HepG2 (cell line): ENCODE data around the gene PIGK. TPM values are rescaled to one million over a fixed set of nuclear protein-coding genes. Genes with fewer than 3 reads are reported as not detected.

ENCODE experiments used
- ATAC-seq: fragments of 200-7000 bp; cut with Tn5 transposase; 3 replicates; pipeline ENCODE4 v1.9.1; 2020; ENCODE audit warnings: mild to moderate bottlenecking, moderate library complexity
- BruUV-seq: library from RNA; stranded (reverse); fragments of 400-500 nt; replicated peaks from 2 replicates; lab custom pipeline; 2021; lab: Mats Ljungman, UMichigan
- CTCF ChIA-PET: fragments of 300-600 bp; formaldehyde crosslinking; extraction: SDS; loops from one replicate; lab custom pipeline; 2021; ENCODE audit warnings: low total read pairs, inconsistent platforms, low intra/inter-chr PET ratio; lab: Yijun Ruan, JAX
- POLR2A ChIA-PET: fragments of 350-600 bp; sonication (Branson Sonifier 250); formaldehyde crosslinking; loops from one replicate; lab custom pipeline; 2020; ENCODE audit warnings: antibody characterized with exemption, inconsistent platforms; lab: Yijun Ruan, JAX
- DNase-seq: peaks from one replicate; pipeline ENCODE4 v3.0.0-alpha.2; 2015; ENCODE audit warnings: low spot score
- FAIRE-seq: peaks from 3 replicates; lab custom pipeline; 2011; peaks lifted over from hg19 to GRCh38; lab: Jason Lieb, UNC
- H2AFZ ChIP-seq: one replicate; pipeline ENCODE4 v1.6.1; 2011; ENCODE audit warnings: low read length, inconsistent platforms
- H3K27ac ChIP-seq: fragments of 300-600 bp; 3 replicates; pipeline ENCODE4 v1.8.0; 2011; ENCODE audit warnings: mixed run types, mild to moderate bottlenecking, mixed read lengths, low read length, inconsistent platforms; ENCODE audit not compliant: insufficient read depth; ENCODE audit errors: extremely low read length
- H3K27me3 ChIP-seq, 2 experiments: fragments of 200-600 bp in 1 of 2; 2 replicates in 1 of 2; 3 replicates in 1 of 2; pipeline versions ENCODE4 v1.6.0 to v1.8.0; 2011; ENCODE audit warnings: low read length in 2 of 2, mild to moderate bottlenecking in 2 of 2, moderate library complexity in 2 of 2, inconsistent platforms in 1 of 2; ENCODE audit not compliant: insufficient read depth in 2 of 2, control insufficient read depth in 1 of 2
- H3K36me3 ChIP-seq, 2 experiments: fragments of 200-600 bp in 1 of 2; replicated peaks in 1 of 2; 2 replicates in 1 of 2; 3 replicates in 1 of 2; pipeline versions ENCODE4 v1.5.1 to v1.8.0; 2011; ENCODE audit warnings: low read length in 2 of 2, inconsistent platforms in 1 of 2; ENCODE audit not compliant: insufficient read depth in 2 of 2, control insufficient read depth in 1 of 2
- H3K4me1 ChIP-seq: 2 replicates; pipeline ENCODE4 v1.5.1; 2012; ENCODE audit warnings: low read length, inconsistent platforms; ENCODE audit not compliant: insufficient read depth
- H3K4me2 ChIP-seq: 2 replicates; pipeline ENCODE4 v1.6.0; 2011; ENCODE audit warnings: low read depth, low read length, inconsistent platforms
- H3K4me3 ChIP-seq, 3 experiments: fragments of 200-600 bp in 1 of 3; sonication (generic), shearing (Covaris generic) in 1 of 3; replicated peaks in 1 of 3; 2 replicates each; pipeline ENCODE4 v1.5.1; 2011 to 2016; ENCODE audit warnings: low read length in 3 of 3, inconsistent platforms in 2 of 3, low read depth in 2 of 3, mild to moderate bottlenecking in 2 of 3, control low read depth in 1 of 3, mixed read lengths in 1 of 3; ENCODE audit not compliant: insufficient read depth in 1 of 3
- H3K79me2 ChIP-seq: one replicate; pipeline ENCODE4 v1.6.1; 2011; ENCODE audit warnings: low read length, inconsistent platforms; ENCODE audit not compliant: insufficient read depth
- H3K9ac ChIP-seq: 2 replicates; pipeline ENCODE4 v1.6.0; 2011; ENCODE audit warnings: mild to moderate bottlenecking, low read depth, low read length, inconsistent platforms; ENCODE audit not compliant: insufficient read depth
- H3K9me3 ChIP-seq: 2 replicates; pipeline ENCODE4 v1.5.1; 2012; ENCODE audit warnings: mild to moderate bottlenecking, low read length
- H4K20me1 ChIP-seq: 2 replicates; pipeline ENCODE4 v1.6.0; 2011; ENCODE audit warnings: inconsistent platforms, mild to moderate bottlenecking, low read length, moderate library complexity; ENCODE audit not compliant: insufficient read depth
- DNMT1 ChIP-seq: sonication (generic); formaldehyde crosslinking; IDR thresholded peaks from 2 replicates; pipeline ENCODE4 v1.5.1; 2020; ENCODE audit warnings: mild to moderate bottlenecking, missing genetic modification reagents
- ESRRA ChIP-seq: sonication (generic); formaldehyde crosslinking; IDR thresholded peaks from 2 replicates; pipeline ENCODE4 v1.5.1; 2020; ENCODE audit warnings: mild to moderate bottlenecking, low read depth, missing genetic modification reagents
- FIP1L1 ChIP-seq: fragments of 200-400 bp; formaldehyde crosslinking; IDR thresholded peaks from 2 replicates; pipeline ENCODE4 v1.6.1; 2018; ENCODE audit warnings: low read depth, mild to moderate bottlenecking, low read length, moderate library complexity, borderline replicate concordance; ENCODE audit not compliant: insufficient read depth
- GATAD1 ChIP-seq: IDR thresholded peaks from 2 replicates; pipeline ENCODE4 v1.6.1; 2016; ENCODE audit warnings: missing genetic modification reagents, missing compliant biosample characterization
- HNRNPK ChIP-seq: fragments of 200-400 bp; formaldehyde crosslinking; IDR thresholded peaks from 2 replicates; pipeline ENCODE4 v1.6.1; 2018; ENCODE audit warnings: low read length, low read depth, moderate library complexity, mild to moderate bottlenecking; ENCODE audit not compliant: poor library complexity, severe bottlenecking
- KDM1A ChIP-seq: IDR thresholded peaks from 2 replicates; pipeline ENCODE4 v1.6.1; 2016; ENCODE audit warnings: missing compliant biosample characterization
- MIER2 ChIP-seq: IDR thresholded peaks from 2 replicates; pipeline ENCODE4 v1.6.1; 2016; ENCODE audit warnings: missing biosample characterization, missing genetic modification reagents
- REXO4 ChIP-seq: sonication (generic); formaldehyde crosslinking; IDR thresholded peaks from 2 replicates; pipeline ENCODE4 v1.8.0; 2022; ENCODE audit warnings: missing genetic modification reagents, mild to moderate bottlenecking, borderline replicate concordance
- SRF ChIP-seq: IDR thresholded peaks from 2 replicates; pipeline ENCODE4 v1.6.1; 2011; ENCODE audit warnings: mild to moderate bottlenecking, low read depth, low read length, moderate library complexity
- TARDBP ChIP-seq: sonication (generic); formaldehyde crosslinking; IDR thresholded peaks from 2 replicates; pipeline ENCODE4 v1.8.0; 2022; ENCODE audit warnings: mild to moderate bottlenecking, missing genetic modification reagents
- WIZ ChIP-seq: sonication (generic); formaldehyde crosslinking; IDR thresholded peaks from 2 replicates; pipeline ENCODE4 v1.5.1; 2020; ENCODE audit warnings: mild to moderate bottlenecking, missing genetic modification reagents
- ZBTB25 ChIP-seq: IDR thresholded peaks from 2 replicates; pipeline ENCODE4 v1.6.1; 2018; ENCODE audit warnings: missing genetic modification reagents
- ZNF18 ChIP-seq: sonication (generic); formaldehyde crosslinking; IDR thresholded peaks from 2 replicates; pipeline ENCODE4 v1.8.0; 2022; ENCODE audit warnings: mild to moderate bottlenecking, missing genetic modification reagents; ENCODE audit not compliant: insufficient replicate concordance
- ZNF550 ChIP-seq: sonication (generic); formaldehyde crosslinking; IDR thresholded peaks from 2 replicates; pipeline ENCODE4 v1.4.0; 2020; ENCODE audit warnings: mild to moderate bottlenecking, missing genetic modification reagents, borderline replicate concordance
- WGBS: methylation state at CpG from one replicate; pipeline ENCODE4 v1.1.6; 2017; ENCODE audit warnings: low lambda C conversion rate; 5-methylcytosine and 5-hydroxymethylcytosine counted together
- in situ Hi-C: cut with HindIII; loops from 2 replicates; pipeline ENCODE4 v1.10.0; 2017; ENCODE audit warnings: low pct_unique_long_range_greater_than_20kb; ENCODE audit not compliant: extremely low pct_ligation_motif_present
- intact Hi-C: fragments of 100-400 bp; cut with micrococcal nuclease; formaldehyde crosslinking; loops from one replicate; pipeline ENCODE4 v1.10.0; 2022; ENCODE audit not compliant: unreplicated experiment
- polyA plus RNA-seq, 8 experiments: library from polyadenylated mRNA; depleted of rRNA in 3 of 8; stranded (reverse) in 7 of 8; unstranded in 1 of 8; fragments of >200 nt; fragmentation: Illumina TruSeq in 4 of 8; extraction: Trizol in 4 of 8; gene quantifications; 2 replicates each; pipeline versions ENCODE4 v1.2.1 to v1.2.3, GENCODE V29; 2011 to 2016; ENCODE audit warnings: low read depth in 4 of 8, missing spikeins in 1 of 8, mixed read lengths in 1 of 8; ENCODE audit not compliant: insufficient read depth in 1 of 8
- total RNA-seq, 5 experiments: library from RNA; depleted of rRNA; stranded (reverse); fragments of >200 nt; fragmentation: Illumina TruSeq; extraction: Trizol; gene quantifications; 2 replicates each; pipeline ENCODE4 v1.2.3, GENCODE V29; 2016; ENCODE audit warnings: low read depth in 1 of 5

Gene PIGK
- total and polyA plus RNA-seq, 2 of the 13 experiments (the other 11 are each of a cell fraction or from before 2014, with no cell fraction given), result 14.7 to 38.5 TPM

DNA sequence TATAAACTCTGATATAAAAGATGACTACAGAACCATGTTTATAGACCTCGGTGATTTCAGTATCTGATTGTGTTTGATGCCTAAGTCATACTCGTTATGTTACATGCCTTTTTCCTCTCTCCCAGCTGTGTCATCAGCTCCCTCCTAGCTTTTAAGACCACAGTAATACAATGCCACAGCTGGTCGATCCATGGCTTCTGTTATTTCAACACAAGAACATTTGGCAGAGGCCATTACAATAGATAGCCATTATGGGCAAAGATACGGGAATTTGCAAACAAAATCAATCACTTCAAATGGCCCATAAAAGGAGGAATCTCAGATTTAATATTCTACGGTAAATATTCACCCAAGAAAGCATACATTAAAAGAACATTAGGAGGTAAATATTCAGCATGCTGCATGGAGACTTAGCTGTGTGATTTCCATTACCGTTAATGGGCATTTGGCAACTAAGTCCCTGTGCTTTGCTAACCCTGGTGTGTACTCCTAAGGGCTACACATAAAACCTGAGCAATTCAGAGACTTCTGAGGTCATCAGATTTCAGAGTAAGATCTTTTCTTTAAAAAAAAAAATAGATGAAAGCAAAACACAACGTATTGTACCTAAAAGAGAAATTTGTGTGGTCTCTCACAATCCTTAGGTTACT lies 153.4 kb downstream of the PIGK start:
- TF ChIP-seq ESRRA (CRISPR knock-in tag) (no peak), ZBTB25 (CRISPR knock-in tag) (no peak), FIP1L1 (no peak), GATAD1 (CRISPR knock-in tag) (no peak), SRF (no peak)
- TF ChIP-seq, all 625 proteins: peak for 0

DNA sequence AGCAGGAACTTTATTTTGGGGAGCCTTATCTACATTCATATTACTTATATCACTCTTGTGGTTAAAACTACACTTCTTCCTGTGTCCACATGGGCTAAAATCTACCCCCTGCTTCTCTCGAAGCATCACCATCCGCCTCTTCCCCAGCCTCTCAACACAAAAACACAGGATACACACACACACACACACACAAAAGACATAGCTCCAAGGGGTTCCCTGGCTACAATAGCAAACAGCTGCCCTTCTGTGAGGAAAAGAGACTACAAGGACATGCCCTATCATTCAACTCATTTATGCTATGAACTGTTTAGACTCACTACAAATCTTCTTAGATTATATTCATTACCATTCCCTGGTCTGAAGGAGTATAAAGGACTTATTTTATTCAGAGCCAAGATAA lies 155.0 kb downstream of the PIGK start:
- no peak for FAIRE-seq
- CTCF ChIA-PET, result no interaction called here
- Histone ChIP-seq H3K79me2 (no peaks in the 10 kb centered on the region), H2AFZ (no peak overlapping the region), H3K36me3 (no peaks in the 10 kb centered on the region), H4K20me1 (no peaks in the 10 kb centered on the region), H3K4me3 (no peak overlapping the region), H3K9ac (no peak overlapping the region), H3K27ac (no peak overlapping the region), H3K4me1 (no peaks in the 10 kb centered on the region), H3K4me2 (no peak overlapping the region), H3K27me3 (no peaks in the 10 kb centered on the region), H3K9me3 (no peaks in the 10 kb centered on the region)
- DNase-seq, result no peak
- in situ Hi-C loops (no loop called here), intact Hi-C loops (no loop called here)
- BruUV-seq, result no TSS peak
- TF ChIP-seq ZNF18 (CRISPR knock-in tag) (no peak), HNRNPK (no peak), MIER2 (CRISPR knock-in tag) (no peak), DNMT1 (no peak), TARDBP (CRISPR knock-in tag) (no peak), ZNF550 (CRISPR knock-in tag) (no peak), REXO4 (CRISPR knock-in tag) (no peak), WIZ (no peak), KDM1A (CRISPR knock-in tag) (no peak)
- no peak for ATAC-seq
- 0% methylated on average over 2 of the region's 2 CpGs for WGBS
- POLR2A ChIA-PET, result no interaction called here

More for the DNA sequence above, 153.4 kb downstream of the PIGK start:
- no peak overlapping the region for H2AFZ ChIP-seq
- no peaks in the 10 kb centered on the region for H3K36me3 ChIP-seq
- H3K27me3 ChIP-seq, result no peaks in the 10 kb centered on the region
- H3K9me3 ChIP-seq, result no peaks in the 10 kb centered on the region
- intact Hi-C loops (no loop called here), in situ Hi-C loops (no loop called here)
- ATAC-seq (no peak), FAIRE-seq (no peak), DNase-seq (no peak)
- H3K4me1 ChIP-seq, result no peaks in the 10 kb centered on the region
- 7% methylated on average over 7 of the region's 7 CpGs for WGBS
- no peak overlapping the region for H3K4me2 ChIP-seq
- no peaks in the 10 kb centered on the region for H4K20me1 ChIP-seq
- POLR2A ChIA-PET, result no interaction called here
- H3K4me3 ChIP-seq, result no peak overlapping the region
- no peak overlapping the region for H3K27ac ChIP-seq
- H3K79me2 ChIP-seq, result no peaks in the 10 kb centered on the region
- CTCF ChIA-PET, result no interaction called here
- BruUV-seq, result no TSS peak
- H3K9ac ChIP-seq, result no peak overlapping the region
